HG02884 (cell line): ENCODE measurements around the gene SHC2.
"Not testable (repeated sequence)": the region's sequence is repeated elsewhere in the genome, so short reads cannot be mapped to it uniquely, and the experiment has no call there.

Experiments used
- ATAC-seq: cut with Tn5 transposase; IDR thresholded peaks from one replicate; pipeline ENCODE4 v1.9.1; 2021; ENCODE audit warnings: mild to moderate bottlenecking, moderate library complexity; ENCODE audit not compliant: unreplicated experiment

Gene SHC2

GRCh38 chr19:493391-494170 is 32.7 kb upstream of the SHC2 start:
- no peak for ATAC-seq

- no peak for ATAC-seq
Measured at GRCh38 chr19:492091-492531, 31.3 kb upstream of the SHC2 start.

DNA sequence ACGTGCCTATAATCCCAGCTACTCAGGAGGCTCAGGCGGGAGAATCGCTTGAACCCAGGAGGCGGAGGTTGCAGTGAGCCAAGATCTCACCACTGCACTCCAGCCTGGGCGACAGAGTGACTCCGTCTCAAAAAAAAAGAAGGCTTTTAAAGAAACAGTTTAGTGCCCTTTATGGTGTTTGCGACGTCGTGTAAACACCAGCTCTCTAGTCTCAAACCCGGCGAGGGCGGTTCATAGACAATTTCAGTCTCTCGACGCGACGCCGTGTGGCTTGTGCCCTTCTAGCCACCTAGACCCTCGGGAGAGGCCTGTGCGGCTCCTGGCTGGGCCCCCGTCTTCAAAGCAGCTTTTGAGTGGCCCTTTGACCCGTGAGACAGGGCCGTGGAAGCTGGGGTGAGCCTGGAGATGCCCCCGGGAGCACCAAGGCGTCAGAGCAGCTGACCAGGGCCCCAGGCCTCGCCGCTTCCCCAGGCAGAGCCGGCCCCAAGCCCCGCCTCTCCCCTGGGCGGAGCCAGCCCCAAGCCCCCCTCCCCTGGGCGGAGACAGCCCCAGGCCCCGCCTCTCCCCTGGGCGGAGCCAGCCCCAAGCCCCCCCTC is 30.4 kb upstream of the SHC2 start:
- ATAC-seq = no peak

GRCh38 chr19:489418-490196 is 28.8 kb upstream of the SHC2 start:
- no peak for ATAC-seq

DNA sequence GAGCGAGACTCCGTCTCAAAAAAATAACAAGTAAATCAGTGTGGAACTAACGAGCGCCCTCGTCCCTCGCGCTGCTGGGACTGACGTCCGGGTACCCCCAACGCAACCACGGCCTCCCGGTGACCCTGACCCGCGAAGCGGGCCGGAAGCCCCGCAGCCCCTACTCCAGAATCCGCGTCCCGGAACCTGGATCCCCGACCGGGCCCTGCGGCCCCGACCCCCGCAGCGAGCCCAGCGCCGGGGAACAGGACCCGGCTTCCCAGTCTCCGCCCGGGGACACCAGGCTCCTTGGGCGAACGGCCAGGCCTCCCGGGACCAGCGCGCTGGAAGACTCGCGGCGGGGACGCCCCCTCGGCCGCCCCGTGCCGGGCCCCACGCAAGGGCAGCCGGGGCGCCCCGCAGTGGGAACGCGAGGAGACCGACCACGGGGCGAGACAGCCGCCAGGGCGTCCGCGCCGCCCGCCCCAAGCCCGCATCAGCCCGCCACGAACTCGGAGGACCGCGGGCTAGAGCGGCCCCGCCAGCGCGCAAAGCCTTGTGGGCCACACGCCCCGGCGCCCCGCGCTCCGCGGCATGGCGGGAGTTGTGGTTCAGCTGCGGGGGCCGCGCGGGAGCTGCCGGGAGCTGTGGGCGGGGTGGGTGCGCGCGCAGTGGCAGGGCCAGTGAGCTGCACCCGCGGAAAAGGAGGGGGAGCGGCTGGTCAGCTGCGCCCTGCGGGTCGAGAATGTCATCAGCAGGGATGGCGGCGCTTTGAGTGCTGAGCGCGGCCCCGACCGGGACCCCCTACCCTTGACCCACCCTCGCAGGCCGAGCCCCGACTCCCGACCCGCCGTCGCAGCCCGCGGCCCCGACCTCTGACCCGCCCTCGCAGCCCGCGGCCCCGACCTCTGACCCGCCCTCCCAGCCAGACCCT is 27.9 kb upstream of the SHC2 start:
- peak; percentile 47 for ATAC-seq

- ATAC-seq = no peak
Measured at GRCh38 chr19:485583-486236, 24.9 kb upstream of the SHC2 start.

GRCh38 chr19:485077-485476 is 24.2 kb upstream of the SHC2 start:
- ATAC-seq = no peak

DNA sequence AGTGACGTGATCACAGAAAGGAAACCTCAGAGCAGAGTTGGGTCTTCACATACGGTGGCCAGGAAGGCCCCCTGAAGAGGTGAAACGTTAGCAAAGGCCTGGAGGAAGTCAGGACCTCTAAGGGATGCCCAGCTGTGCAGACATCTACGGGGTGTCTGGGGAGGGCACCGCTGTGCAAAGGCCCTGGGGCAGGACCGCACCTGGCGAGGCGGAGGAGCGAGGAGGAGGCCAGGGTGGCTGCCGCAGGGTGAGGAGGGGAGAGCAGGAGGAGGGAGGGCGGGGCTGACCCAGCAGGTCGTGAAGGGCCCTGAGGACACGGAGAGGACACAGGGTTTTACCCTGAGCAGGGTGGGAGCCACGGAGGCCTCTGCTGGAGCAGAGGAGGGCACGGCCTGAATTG is 23.7 kb upstream of the SHC2 start:
- ATAC-seq = no peak

DNA sequence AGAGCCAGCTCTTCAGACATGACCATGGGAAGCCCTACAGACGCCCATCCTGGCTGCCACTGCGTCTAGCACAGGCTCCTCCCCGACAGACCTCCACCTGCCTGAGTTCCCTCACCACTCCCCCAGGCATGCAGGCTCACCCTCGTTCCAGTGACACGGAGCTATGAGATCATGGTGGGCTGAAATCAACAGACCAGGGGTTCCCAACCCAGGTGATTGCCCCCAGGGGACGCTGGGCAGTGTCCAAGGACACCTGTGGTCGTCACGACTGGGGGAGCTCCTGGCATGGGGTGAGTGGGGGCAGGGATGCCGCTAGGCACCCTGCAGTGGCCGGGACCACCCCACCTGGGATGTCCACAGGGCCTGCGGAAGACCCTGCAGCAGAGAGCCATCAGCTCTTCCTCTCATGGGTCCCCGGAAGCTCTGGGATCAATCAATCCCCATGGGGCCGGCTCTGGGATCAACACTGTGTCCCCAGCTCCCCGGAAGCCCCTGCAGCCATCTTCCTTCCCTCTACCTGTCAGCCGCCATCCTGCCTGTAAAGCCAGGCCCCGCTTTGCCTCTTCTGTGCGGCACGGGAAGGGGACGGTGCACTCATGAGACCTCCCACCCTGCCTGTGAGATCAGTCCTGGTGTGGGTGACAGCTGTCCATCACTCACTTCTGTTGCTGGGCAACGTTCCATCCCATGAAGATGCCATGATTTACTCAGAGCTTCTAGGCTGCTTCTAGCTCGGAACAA is 22.7 kb upstream of the SHC2 start:
- no peak for ATAC-seq

- ATAC-seq = no peak
Measured at GRCh38 chr19:482186-483041, 21.6 kb upstream of the SHC2 start.

DNA sequence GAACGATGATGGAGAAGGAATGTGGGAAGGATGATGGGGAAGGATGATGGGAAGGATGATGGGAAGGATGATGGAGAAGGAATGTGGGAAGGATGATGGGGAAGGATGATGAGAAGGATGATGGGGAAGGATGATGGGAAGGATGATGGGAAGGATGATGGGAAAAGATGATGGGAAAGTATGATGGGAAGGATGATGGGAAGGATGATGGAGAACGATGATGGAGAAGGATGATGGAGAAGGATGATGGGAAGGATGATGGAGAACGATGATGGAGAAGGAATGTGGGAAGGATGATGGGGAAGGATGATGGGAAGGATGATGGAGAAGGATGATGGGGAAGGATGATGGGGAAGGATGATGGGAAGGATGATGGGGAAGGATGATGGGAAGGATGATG is 20.3 kb upstream of the SHC2 start:
- not testable (repeated sequence) for ATAC-seq

DNA sequence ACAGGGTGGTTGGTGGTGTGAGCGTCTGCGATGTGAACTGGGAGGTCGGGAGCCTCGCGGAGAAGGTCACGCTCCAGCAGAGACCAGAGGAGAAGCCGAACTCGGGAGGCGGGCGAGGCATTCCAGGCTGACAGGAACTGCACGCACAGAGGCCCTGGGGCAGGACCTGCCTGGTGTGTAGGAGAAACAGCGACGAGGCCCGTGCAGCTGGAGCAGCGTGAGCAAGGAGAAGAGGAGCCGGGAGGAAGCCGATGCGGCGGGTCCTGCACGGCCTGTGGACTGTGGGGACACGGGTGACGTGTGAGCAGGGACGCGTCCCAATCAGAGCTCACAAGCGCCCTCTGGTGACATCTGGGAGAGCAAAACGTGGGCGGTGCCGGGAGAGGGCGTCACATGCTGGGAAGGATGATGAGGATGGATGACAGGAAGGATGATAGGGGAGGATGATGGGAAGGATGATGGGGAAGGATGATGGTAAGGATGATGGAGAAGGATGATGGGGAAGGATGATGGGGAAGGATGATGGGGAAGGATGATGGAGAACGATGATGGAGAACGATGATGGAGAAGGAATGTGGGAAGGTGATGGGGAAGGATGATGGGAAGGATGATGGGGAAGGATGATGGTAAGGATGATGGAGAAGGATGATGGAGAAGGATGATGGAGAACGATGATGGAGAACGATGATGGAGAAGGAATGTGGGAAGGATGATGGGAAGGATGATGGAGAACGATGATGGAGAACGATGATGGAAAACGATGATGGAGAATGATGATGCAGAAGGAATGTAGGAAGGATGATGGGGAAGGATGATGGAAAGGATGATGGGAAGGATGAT is 19.4 kb upstream of the SHC2 start:
- ATAC-seq = no peak

DNA sequence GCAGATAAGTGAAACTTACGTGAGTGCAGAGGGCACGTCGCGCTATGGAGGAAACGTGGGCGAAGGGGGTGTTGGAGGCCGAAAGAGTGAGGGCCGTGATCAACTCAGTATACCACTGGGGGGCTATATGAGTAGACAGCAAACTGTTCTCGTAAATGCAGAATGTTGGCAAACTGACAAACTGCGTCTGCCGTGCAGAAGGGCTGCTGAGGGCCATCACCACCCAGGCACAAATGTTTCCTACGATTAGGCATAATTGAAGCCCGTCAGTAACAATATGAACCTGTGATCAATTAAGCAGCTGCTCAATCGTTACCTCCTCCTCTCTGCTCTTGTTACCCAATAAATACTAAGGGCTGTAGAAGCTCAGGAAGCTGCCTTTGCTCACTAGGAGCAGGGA is 18.1 kb upstream of the SHC2 start:
- ATAC-seq = no peak

DNA sequence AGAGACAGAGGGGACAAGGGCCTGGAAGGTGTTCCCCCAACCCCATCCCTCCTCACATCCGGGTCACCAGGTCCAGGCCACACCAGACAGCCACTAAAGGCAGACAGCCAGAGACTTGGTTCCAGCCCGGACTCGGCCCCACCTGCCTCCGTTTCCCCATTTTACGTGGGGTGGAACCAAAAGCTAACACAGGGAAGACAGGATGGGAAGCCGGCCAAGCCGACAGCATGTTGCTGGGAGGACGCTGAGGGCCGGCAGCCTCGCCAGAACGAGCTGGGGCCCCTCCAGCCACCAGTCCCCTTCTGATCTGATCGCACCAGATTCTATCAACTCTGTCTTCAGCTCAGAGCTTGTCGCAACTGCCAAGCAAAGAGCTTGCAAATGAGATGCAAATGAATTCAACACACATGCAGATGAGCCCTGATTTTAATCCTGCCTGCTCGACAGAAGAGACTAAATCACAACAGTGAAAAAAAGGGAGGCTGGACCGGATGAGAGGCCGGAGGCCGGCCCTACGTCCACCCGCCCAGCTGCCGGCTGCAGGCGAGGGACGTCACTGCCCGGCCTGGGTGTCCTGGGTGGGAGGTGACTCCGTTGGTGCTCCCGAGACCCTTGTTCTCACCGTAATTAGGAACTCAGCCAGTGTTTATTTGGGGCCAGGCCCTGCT is 17.5 kb upstream of the SHC2 start:
- ATAC-seq = no peak

DNA sequence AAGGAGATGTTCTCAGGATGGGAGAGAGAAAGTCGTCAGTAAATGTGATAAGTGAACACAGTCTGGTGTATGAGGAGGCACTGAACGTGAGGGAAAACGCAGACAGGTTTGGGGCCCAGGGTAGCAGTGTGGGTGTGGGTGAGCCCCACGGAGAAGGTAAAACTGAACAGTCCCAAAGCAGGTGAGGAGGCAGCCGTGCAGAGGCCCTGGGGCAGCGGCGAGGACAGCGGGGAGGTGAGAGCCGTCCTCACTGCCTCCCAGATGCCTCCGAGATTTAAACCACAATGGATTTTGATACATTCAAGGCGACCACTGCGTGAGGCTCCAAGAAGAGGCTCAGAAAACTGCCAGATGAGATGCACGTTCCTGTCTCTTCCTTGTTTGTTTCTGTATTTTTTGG is 14.5 kb upstream of the SHC2 start:
- no peak for ATAC-seq

- ATAC-seq = no peak
Measured at GRCh38 chr19:474126-475078, 13.6 kb upstream of the SHC2 start.
